GM06990 (cell line): ENCODE data around the gene SLC4A5.

ENCODE experiments used
- DNase-seq: peaks from one replicate; pipeline ENCODE4 v3.0.0-alpha.2; 2011; ENCODE audit not compliant: insufficient read length; ENCODE audit errors: extremely low read depth
- H3K27me3 ChIP-seq: replicated peaks from 2 replicates; pipeline ENCODE4 v1.6.0; 2011; ENCODE audit warnings: low read length; ENCODE audit not compliant: control insufficient read depth, insufficient read depth
- H3K36me3 ChIP-seq: 2 replicates; pipeline ENCODE4 v1.5.1; 2011; ENCODE audit warnings: low read length; ENCODE audit not compliant: control insufficient read depth, insufficient read depth
- H3K4me3 ChIP-seq: replicated peaks from 2 replicates; pipeline ENCODE4 v1.5.1; 2011; ENCODE audit warnings: low read depth, mild to moderate bottlenecking, control low read depth, low read length
- CTCF ChIP-seq: IDR thresholded peaks from 2 replicates; pipeline ENCODE4 v1.5.1; 2011; ENCODE audit warnings: low read length, control low read depth, mild to moderate bottlenecking, inconsistent platforms; ENCODE audit not compliant: insufficient read depth, poor library complexity, severe bottlenecking

The SLC4A5 gene

DNA sequence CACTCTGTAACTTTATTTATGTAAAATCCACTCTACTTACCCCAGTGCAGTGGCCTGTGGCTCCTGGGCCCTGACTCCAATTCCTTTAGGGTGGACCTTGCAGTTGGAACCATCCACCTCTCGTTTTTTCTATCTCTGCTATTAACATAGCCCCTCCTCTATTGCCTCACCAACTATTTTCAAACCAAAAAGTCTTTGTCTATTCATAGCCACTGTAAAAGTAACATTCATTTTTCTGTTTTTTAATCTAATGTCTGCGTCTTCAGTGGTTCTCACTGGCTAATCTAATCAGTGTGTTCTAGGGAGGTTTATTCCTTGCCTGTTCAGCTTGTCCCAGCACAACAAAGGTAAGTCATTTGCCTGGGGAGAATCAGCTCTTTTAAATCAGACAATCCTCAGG is at the start of gene SLC4A5:
TSS of gene SLC4A5 (minus strand) at position 101 of the 400 bp plus-strand sequence. CDS start 28,393 bp downstream, outside the sequence.
- TF ChIP-seq CTCF = no peak
- no peak within 1 kb of the TSS for H3K4me3 ChIP-seq
- H3K36me3 ChIP-seq = no peaks in the 10 kb centered on the region
- DNase-seq = no peak
- H3K27me3 ChIP-seq = no peaks in the 10 kb centered on the region

- Histone ChIP-seq H3K4me3 (no peak overlapping the region), H3K36me3 (no peaks in the 10 kb centered on the region), H3K27me3 (no peaks in the 10 kb centered on the region)
- no peak for DNase-seq
- no peak for TF ChIP-seq CTCF
Observed at GRCh38 chr2:74392449-74392743, 49.2 kb upstream of the SLC4A5 start.

DNA sequence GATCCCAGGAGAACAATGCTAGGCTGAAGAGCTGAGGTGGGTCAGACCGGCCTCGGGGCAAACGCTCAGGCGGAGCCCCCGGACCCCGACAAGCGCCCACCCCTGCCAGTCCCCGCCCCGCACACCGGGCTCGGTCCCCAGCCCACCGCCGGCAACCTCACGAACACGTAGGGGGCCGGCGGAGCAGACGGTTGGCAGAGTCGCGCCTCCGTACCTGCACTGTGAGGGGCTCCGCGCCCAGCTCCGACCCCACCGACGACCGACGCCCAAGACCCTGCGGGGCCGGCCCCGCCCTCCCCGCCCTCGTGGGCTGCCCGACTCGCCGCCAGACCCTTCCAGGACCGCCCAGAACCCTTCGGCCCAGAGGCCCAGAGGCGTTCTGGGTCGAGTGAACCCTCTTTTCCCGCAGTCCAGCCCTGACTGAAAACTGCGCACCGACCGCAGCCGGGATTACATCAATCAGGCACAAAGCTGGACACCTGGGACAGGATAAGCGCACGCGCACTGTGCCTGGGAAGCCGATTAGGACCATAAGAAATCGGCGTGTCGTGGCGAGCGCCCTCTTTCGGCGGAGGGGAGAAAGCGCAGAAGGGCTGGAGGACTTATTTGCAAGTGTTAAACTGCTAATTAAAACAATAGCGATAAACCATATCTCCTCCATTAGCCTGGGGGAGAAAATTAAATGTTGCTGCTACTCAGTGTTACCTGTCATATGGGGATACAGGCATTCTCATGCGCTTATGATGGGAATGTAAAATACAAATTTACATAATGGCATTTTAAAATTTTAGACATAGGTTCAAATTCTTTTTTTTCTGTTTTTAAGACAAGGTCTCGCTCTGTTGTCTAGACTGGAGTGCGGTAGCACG is 48.6 kb upstream of the SLC4A5 start:
- DNase-seq = peak; percentile 87
- TF ChIP-seq CTCF = peak; percentile 98
- Histone ChIP-seq H3K4me3 (peak overlapping the region; percentile 79), H3K27me3 (no peaks in the 10 kb centered on the region), H3K36me3 (no peaks in the 10 kb centered on the region)

GRCh38 chr2:74391209-74391579 is 48.0 kb upstream of the SLC4A5 start:
- Histone ChIP-seq H3K4me3 (peak overlapping the region; percentile 79), H3K36me3 (no peaks in the 10 kb centered on the region), H3K27me3 (no peaks in the 10 kb centered on the region)
- no peak for TF ChIP-seq CTCF
- DNase-seq = no peak

DNA sequence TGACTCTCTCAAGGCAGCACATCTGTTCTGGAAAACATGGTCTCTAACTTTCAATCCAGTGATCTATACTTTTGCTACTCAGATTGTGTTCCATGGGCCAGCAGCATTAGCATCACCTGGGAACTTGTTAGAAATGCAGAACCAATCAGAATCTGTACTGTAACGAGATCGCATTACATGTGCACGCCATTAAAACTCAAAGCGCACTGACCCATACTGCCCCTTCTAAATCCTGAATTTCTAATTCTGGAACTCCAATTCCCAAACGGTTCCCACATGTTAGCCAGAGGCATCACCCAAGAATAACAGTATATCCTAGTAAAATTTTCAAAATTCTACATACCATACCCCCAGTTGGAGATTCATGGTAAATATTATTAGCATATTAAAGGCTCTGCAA is 47.4 kb upstream of the SLC4A5 start:
- DNase-seq = no peak
- TF ChIP-seq CTCF = no peak
- Histone ChIP-seq H3K4me3 (peak overlapping the region; percentile 79), H3K27me3 (no peaks in the 10 kb centered on the region), H3K36me3 (no peaks in the 10 kb centered on the region)
